ENCODE results near the gene S100A7. TPM values are rescaled to one million over a fixed set of nuclear protein-coding genes. Genes with fewer than 3 reads are reported as not detected.

The S100A7 gene
- total RNA-seq, 4 donors from 2014 or later, result not detected

DNA sequence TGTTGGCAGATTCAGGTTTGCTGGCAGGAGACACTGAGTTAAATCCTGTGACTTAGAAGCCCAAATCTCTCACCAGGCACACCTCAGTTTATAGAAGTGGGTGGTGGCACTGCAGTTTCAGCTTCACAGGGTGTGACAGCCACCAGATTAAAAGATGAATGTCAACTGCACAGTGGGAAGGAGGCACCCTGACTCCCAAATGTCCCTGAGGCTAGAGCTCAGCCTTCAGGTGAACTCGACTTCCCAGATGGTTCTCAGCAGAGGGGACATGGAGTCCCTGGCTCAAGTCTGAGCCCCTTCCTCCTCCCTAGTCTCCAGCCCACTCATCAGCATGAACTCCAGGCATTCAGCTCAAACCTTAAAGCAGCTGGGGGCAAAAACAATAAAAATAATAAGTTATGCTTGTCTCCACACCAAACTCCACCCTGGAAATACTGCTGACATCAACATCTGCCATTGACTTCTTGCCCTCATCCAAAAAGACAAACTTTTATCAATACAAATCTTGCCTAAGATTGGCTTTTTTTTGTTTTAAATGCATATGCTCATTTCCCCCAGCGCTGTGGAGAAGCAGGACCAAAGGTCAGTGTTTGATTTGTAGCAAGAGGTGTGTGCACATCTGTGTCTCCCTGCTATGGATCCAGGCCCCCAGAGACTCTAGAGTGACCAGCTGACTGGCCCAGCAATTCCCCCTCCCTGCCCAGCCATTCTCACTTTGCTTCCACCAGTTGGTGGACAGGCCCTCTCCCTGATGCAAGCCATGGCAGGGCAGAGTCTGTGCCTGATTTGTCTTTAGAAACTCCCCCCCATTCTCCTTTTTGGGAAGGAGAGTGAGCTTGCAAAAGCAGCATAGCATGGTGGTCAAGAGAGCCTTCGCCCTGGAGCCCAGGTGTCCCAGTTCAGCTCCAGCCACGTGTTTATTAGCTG, 18.5 kb upstream of the S100A7 start:
- ATAC-seq (ENCODE audit: low FRiP score), result no peak
- TF ChIP-seq, protein P1, sequence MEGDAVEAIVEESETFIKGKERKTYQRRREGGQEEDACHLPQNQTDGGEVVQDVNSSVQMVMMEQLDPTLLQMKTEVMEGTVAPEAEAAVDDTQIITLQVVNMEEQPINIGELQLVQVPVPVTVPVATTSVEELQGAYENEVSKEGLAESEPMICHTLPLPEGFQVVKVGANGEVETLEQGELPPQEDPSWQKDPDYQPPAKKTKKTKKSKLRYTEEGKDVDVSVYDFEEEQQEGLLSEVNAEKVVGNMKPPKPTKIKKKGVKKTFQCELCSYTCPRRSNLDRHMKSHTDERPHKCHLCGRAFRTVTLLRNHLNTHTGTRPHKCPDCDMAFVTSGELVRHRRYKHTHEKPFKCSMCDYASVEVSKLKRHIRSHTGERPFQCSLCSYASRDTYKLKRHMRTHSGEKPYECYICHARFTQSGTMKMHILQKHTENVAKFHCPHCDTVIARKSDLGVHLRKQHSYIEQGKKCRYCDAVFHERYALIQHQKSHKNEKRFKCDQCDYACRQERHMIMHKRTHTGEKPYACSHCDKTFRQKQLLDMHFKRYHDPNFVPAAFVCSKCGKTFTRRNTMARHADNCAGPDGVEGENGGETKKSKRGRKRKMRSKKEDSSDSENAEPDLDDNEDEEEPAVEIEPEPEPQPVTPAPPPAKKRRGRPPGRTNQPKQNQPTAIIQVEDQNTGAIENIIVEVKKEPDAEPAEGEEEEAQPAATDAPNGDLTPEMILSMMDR (IDR thresholded peaks at IDR 0.05), result no peak
- no peak for DNase-seq (ENCODE audit: low spot score)

DNA sequence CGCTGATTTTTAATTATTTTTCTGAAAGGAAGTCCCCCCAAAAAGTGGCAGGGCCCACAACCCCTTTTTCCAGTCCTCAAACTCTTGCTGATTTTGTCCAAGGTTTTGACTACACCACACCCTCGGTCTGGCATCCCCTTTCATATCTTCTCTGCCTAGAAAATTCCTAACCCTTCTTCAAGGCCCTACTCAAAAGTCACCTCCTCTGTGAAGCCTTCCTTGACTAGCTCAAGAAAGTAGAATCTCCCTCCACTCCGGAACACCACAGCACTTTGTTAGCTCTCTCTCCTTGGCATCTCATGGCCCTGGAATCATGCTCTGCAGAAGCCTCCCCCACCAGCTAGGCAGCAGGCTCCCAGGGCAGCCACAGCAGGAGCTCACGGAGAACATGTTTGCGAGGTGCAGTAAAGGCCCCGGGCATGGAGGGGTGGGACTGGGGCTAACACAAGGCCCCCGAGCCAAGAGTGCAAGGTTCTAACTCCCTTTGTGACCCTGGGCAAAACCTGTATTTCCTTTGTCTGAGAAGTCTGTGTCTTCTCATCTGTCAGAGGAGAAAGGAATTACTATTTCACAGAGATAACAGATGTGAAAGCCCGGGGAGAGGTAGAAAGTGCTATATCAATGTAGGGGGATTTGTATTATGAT, 17.7 kb upstream of the S100A7 start:
- ATAC-seq (ENCODE audit: low FRiP score), result no peak
- no peak for DNase-seq (ENCODE audit: low spot score)
- TF ChIP-seq, protein P1 (IDR thresholded peaks at IDR 0.05), result no peak

DNA sequence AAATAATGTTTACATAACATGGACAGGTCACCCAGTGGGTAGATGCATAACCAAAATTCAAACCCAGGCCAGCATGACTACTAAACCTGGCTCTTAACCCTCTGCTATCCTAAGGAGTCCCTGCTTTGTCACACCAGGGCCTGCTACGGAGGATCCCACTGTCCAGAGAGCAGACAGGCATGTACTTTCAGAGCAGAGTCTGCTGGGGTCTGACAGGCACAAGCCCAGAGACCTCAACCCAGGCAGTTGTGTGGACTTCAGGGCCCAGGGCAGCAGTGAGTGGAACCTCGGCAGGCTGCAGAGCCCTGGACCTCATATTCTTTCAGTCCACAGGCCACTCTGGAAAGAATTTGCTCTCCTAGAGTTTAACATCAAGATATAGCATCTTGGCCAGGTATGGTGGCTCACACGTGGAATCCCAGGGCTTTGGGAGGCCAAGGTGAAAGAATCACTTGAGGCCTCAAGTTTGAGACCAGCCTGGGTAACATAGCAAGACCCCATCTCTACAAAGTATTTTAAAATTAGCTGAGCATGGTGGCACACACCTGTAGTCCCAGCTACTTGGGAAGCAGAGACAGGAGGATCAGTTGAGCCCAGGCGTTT, 16.1 kb upstream of the S100A7 start:
- TF ChIP-seq, protein P1 (IDR thresholded peaks at IDR 0.05), result no peak
- ATAC-seq (ENCODE audit: low FRiP score) (no peak), DNase-seq (ENCODE audit: low spot score) (no peak)

DNA sequence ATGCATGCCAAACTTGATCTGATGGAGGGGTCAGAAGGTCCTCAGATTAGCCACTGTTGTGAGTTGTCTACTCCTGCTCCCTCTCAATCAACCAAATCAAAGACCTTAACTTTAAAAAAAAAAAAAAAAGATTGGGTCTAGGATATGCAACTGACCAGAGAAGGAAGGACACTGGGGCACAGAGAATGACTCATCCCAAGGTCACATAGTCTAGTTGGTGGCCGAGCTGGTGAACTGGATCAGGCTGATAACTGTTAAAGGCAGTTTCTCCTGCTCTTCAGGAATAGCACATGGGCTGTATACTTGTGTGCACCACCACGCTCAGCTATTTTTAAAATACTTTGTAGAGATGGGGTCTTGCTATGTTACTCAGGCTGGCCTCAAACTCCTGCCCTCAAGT, 14.8 kb upstream of the S100A7 start:
- ATAC-seq (ENCODE audit: low FRiP score), result no peak
- TF ChIP-seq, protein P1 (IDR thresholded peaks at IDR 0.05), result no peak
- no peak for DNase-seq (ENCODE audit: low spot score)

DNA sequence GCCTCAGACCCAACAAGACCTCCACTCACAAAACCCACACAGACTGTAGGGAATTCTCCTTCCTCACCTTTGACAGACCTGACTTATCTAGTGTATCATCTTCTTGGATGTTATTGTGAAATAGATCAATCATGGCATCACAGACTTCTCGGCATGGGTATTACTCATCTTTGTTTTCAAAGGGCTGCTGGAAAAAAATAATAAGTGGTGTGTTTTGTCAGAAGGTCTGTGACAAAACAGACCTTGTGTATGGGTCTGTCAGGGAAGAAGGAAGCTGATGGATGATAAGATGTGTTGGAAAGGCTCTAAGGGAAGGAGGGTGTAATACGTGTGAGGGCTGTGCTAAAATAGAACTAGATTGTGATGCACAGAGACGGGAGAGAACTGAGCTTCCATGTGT, 13.9 kb upstream of the S100A7 start:
- TF ChIP-seq, protein P1 (IDR thresholded peaks at IDR 0.05), result no peak
- ATAC-seq (ENCODE audit: low FRiP score) (no peak), DNase-seq (ENCODE audit: low spot score) (no peak)

- no peak for ATAC-seq (ENCODE audit: low FRiP score)
- DNase-seq (ENCODE audit: low spot score), result no peak
- TF ChIP-seq, protein P1 (IDR thresholded peaks at IDR 0.05), result no peak
These were observed 10.3 kb upstream of the S100A7 start for GRCh38 chr1:153470707-153471106.
